Activated CD4-positive, CD25-positive, alpha-beta regulatory T cell treated with anti-CD3 and anti-CD28 coated beads, Interleukin-2, amount 50 U/mL, for 72 hours (primary cell): ENCODE data around the gene SLC35E4.

ENCODE experiments used
- DNase-seq: peaks from one replicate; pipeline ENCODE4 v3.0.0; 2021

Gene SLC35E4

GRCh38 chr22:30694640-30695350 is 59.2 kb downstream of the SLC35E4 start, which contains the start of gene OSBP2:
Gene OSBP2 (plus strand): TSS chr22:30694874. CDS start chr22:30694910, 36 bp downstream.
- DNase-seq, result peak; percentile 43

GRCh38 chr22:30695351-30695851 is 59.8 kb downstream of the SLC35E4 start:
- peak; percentile 33 for DNase-seq

GRCh38 chr22:30695871-30696655 is 60.5 kb downstream of the SLC35E4 start:
- no peak for DNase-seq
